Stimulated activated CD8-positive, alpha-beta memory T cell treated with anti-CD3 and anti-CD28 coated beads, Interleukin-2, amount 100 ng/mL, for 1 hour (primary cell): ENCODE measurements around the gene EZH2.

ENCODE experiments used
- DNase-seq, 2 donors: peaks; one replicate each; pipeline ENCODE4 v3.0.0-alpha.2; 2020; ENCODE audit warnings: low read depth in 2 of 2

Gene EZH2

DNA sequence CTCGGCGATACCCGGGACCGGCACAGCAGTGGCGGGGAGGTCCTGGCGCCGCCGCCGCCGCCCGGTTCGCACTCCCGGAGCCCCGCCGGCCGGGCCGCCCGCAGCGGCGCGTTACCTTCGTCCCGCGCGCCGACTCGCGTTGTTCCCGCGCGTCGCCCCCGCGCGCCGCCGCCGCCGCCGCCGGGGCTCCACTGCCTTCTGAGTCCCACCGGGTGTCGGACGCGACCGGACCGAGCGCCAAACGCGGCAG is at the start of gene EZH2:
TSS of gene EZH2 (minus strand) at position 243 of the 250 bp plus-strand sequence. CDS start 36,993 bp downstream, outside the sequence.
- DNase-seq = no peak

DNA sequence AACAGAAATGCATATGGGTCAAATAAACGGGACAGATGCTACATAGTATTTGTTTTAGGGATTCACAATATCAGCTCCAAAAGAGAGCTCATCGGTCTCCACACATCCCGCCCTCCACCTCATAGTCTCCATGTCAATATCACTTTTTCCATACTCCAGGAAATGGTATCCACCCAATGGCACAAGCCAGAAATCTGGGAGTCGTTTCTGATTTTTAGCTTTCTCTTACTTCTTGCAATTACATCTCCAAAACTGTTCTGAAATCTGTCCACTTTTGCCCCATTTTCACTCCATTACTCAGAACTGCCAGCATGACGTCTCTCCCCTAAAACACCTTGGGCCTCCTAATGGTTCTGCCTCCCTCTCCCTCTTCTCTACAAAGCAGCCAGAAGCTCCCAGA is 47.4 kb upstream of the EZH2 start:
- DNase-seq = no peak

DNA sequence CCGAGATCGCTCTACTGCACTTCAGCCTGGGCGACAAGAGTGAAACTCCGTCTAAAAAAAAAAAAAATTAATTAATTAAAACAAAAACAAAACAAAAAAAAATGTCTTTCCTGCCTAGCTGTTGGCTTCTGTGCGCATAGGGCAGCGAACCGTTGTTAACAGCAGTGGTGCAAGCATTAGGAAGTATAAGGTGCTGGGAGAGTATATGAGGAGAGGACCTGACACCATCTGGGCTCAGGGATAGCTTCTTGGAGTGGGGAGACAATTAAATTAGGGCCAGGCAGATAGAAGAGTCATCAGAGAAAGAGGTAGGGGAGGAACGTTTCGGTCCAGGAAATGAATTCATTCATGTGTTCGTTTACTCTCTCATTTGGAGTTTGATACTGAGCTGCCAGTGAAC is 46.2 kb upstream of the EZH2 start:
- no peak for DNase-seq

DNA sequence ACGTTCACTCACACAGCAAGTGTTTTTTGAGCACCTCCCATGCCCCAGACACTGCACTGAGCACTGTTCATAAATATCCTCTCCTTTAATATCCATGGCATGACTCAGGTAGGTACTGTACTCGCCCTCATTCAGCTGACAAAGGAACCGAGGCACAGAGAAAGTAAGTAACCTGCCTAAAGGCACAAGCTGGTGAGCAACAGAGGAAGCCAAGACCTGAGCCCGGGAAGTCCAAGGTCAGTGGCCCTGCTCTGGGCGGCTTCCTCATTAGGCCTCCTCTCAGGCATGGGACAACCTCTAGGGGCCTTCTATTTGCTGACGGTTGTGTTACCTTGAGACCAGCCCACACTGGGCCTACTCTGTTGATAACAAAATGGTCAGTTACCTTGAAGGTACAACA is 45.1 kb upstream of the EZH2 start:
- DNase-seq = no peak

DNA sequence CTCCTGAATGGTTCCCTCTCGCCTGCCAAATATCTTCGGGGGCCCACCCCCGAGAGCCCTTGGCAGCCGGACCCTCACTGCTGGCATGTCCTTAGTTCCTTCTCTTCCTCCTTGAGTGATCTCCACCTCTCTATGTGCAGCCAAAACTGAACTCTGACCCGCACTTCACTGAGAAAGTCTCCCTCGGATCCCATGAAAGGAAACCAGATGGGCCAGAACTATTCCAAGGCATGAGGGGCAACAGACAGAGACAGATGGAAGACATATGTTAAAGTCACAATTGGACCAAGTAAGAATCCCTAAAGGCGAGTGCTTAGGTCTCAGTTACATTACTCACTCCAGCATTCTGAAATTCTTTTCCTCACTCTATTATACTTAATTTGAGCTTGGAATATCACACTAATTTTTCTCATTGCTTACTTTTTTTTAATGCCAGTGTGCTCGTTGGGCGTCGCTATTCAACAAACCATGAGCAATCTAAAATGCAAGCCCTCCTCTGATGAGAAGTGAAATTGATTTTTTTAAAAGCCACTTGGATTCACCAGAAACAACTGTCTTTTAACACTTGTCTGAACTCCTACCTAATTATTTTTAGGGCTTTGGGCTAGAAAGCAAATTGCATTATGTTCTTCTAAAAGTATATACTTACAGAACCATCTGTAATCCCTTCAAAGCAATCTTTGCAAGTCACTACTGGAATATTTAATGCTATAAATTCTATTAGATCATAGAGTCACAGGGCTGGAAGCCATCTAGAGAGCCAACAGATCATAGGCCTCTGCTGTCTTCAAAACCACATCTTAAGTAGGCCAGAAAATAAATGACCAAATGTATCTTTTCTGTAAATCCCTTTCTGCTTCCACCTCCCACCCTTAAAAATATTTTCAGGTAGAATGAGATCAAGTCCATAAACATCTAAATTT is 43.3 kb upstream of the EZH2 start:
- no peak for DNase-seq

DNA sequence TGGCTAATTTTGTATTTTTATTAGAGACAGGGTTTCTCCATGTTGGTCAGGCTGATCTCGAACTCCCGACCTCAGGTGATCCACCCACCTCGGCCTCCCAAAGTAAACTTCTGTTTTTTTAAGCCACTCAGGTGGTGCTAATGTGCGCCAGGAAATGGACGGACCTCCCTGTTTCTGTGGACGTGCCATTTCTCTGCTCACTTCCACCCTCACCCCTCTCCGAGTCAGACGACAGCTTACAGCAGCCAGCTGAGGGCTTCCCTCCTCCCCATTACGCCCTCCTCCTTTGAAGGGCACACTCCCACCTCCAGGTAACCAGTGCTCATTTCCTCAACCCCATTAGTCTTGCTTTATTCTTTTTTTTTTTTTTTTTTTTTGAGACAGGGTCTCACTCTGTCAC is 41.7 kb upstream of the EZH2 start:
- DNase-seq = no peak

DNA sequence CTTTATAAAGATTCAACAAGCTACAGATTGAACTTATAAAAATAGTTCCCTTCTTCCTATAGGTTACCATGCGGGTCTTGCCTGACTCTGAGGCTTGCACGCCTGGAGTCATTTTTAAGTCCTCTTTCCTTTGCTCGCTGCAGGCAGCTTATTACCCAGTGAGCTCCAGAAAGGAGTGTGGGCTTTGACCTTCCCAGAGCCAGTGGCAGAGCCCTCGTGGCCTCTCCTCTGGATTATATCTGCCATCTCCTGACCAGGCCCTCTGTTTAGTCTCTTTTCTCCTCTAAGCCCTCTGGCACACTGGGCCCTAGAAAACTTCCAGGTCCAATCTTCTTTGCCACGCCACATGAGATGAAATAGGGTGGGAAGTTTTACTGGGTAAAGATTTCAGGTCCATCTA is 39.9 kb upstream of the EZH2 start:
- DNase-seq = no peak

DNA sequence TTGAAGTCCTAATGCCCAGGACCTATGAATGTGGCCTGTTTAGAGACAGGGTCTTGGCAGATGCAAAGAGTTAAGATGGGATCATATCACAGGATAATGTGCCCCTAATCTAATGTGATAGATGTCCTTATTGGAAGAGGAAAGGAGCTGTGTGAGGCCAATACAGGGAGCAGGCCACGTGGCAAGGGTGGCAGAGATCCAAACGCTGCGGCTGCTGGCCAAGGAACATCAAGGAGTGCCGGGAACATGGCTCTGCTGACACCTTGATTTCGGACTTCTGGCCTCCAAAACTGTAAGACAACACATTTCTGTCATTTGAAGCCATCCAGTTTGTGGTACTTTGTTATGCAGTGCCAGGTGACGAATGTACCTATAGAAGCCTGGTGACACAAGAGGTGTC is 37.7 kb upstream of the EZH2 start:
- no peak for DNase-seq

DNA sequence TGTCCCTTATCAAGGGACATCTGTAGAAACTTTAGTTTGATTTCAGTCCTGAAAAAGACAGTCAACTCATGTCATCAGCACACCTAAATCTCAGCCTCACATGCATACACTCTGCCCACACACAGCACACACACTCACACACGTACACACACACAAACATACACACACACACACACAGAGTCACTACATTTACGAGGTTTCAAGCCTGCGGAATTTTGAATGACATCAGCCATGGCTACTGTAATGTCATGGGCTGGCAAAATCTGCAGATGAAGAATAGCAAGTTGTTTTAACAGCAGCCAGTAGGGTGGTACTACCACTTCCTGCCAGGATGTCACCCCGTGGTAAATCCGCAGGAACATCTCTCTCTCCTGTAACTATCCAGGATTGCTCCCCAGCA is 37.1 kb upstream of the EZH2 start:
- no peak for DNase-seq

DNA sequence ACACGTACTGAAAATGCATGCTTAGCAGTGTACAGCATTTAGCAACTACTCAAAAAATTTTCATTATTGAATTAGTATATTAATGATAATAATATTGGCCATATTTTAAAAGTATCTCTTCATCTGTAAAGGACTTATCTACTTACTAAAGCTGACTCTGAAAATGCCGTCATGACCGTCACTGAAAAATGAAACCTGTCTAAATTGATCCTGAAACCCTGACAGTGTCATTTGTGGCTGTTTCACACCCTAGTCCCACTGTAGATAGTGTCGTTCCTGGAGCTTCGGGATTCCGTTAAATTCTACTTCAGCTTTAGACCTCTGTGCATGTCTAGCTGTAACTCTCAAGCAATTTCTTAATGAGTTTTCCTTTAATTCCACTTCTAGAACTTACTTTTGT is 35.8 kb upstream of the EZH2 start:
- DNase-seq = no peak

DNA sequence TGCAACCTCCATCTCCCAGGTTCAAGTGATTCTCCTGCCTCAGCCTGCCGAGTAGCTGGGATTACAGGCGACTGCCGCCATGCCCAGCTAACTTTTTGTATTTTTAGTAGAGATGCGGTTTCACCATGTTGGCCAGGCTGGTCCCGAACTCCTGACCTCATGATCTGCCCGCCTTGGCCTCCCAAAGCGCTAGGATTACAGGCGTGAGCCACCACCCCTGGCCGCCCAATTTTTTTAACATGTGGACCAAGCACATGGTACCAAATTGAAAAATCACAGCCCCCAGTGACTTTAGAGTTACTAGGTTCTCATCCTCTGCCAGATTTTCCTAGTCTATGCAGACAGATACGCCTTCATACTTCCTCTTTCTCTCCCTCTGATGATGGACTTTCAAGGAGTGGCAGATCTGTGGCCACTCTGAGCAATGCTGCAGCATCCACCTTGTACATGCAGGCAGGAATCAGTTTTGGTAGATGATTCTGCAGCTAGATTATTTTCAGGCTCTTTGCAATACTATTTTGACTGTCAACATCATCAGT is 34.0 kb upstream of the EZH2 start:
- no peak for DNase-seq

DNA sequence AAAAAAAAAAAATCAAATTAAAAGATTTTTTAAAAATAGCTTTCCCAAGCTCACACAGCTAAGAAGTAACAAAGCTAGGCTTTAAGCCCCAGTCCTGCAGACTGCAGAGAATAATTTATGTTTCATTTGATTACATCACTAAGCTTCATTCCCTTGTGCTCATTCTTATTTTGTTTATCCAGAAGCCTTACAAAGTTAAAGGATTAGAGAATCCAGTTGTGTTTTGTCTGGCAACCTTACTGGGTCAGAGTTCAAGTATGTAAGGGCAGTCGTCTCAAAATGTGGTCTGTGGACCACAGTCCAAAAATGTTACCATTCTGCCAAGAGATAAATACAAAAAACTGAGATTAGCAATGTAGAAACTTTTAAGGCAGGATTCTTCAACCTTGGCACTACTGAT is 32.1 kb upstream of the EZH2 start:
- no peak for DNase-seq

DNA sequence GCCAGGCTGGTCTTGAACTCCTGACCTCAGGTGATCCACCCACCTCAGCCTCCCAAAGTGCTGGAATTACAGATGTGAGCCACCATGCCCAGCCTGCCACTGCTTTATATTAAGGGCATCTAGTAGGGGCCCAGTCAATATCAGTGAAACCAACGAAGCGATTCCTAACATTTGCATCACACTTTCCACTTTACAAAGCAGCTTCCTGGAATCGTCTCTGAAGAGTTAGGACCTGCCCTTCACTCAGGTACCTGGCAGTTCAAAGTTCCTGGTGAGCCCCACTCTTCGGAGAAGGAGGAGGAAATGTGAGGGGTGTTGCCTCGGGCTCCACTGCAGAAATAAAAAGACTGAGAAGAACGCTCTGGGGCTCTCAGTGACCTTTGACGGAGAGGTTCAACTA is 31.1 kb upstream of the EZH2 start:
- no peak for DNase-seq

DNA sequence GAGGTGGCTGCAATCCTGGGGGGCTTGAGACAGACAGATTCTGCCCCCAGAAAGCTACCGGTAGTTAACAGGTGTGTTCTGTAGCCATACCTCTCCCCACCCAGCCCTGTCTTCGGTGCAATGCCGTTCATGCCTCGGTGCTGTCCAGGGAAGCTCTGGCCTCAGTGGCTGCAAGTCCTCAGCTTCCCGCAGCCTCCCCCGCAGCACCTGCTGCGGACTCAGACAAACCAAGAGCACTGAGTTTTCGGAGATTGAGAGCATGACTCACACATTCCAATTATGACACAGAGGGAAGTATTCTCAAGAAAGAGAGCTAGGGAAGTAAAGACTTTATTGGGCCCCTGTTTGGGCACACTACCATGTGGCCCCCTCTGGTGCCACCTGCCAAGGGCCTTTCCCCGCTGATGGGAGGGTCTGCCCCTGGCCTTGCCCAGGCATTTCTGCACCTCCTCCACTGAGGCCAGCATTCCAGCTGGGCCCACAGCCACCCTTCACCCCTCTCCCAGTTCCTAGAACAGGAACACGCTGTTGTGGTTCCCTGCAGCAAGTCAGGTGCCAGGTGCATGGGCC is 30.2 kb upstream of the EZH2 start:
- DNase-seq = no peak

DNA sequence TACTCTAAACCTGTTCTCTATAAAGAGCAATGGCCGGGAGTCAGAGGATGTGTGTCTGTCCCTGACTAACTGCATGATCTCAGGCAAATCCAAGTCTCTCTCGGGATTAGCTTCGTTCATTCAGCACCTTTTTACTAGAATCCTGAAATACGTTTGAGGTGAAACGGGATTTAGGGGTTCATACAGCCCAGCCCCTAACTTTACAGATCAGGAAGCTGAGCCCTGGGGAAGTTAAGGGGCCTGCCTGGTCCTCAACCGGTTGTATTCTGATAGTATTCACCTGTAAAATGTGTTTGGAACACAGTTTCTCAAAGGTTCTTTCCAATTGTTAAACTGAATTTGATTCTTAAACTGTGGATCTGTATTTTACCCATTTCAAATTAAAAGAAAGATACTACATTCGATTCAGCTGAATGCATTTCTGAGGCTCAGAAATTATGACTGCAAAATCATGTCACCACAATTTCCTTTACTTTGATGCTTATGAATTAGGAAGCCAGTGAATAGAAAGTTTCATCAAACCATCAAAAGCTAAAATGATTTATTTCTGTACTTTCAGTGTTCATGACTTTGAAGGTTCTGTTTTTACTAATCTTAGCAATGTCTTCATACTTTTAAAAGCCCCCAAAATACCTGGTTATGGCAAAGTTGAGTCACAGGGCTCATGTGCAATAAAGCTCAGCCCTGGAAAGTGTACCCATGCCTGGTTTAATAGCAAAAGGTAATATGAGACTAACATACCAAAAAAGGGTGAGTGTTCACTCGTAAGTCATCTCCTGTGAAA is 28.9 kb upstream of the EZH2 start:
- DNase-seq = peak in 1 of 2 donors; percentile 7

DNA sequence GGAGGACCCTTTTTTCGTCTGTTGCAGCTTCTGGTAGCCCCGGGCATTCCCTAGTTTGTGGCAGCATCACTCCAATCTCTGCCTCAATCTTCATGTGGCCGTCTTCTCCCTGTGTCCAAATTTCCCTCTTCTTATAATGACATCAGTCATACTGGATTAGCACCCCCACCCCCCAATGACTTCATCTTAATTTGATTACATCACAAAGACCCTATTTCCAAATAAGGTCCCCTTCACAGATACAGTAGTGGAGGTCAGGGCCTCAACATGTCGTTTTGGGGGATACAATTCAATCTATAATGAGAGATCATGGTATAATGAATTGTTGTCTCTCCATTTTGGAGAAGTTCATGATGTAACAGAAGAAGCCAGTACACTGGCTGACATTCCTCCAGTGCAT is 28.1 kb upstream of the EZH2 start:
- DNase-seq = no peak

DNA sequence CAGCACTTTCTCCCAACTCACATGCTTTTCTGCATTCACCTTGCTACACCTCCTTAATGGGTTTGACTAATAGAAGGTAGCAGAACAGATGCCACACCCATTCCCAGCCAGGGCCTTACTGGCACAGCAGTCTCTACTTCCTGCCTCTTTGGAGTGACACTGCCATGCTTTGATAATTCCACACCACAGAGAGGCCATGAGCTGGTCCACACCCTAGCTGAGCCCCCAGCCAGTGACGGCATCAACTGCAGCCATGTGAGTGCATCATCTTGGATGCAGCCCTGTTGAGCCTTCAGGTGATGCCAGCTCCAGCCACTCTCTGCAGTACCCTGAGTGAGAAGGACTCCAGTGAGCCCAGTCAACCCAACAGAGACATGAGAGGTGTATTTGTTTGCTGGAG is 27.5 kb upstream of the EZH2 start:
- no peak for DNase-seq

DNA sequence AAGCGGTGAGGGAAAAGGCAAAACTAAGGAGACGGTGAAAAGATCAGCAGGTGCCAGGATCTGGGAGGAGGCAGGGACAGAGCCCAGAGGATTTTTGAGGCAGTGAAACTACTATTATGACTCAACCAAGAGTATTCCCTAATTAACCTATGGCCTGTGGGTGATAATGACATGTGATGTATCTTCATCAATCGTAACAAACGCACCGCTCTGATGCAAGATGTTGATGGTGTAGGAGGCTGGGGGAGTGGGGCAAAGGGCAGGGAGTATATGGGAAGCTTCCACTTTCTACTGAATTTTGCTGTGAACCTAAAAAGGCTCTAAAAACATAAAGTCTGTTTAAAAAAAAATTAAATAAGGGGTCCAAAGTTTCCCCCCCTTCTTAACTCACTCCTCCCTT is 25.5 kb upstream of the EZH2 start:
- DNase-seq = no peak

DNA sequence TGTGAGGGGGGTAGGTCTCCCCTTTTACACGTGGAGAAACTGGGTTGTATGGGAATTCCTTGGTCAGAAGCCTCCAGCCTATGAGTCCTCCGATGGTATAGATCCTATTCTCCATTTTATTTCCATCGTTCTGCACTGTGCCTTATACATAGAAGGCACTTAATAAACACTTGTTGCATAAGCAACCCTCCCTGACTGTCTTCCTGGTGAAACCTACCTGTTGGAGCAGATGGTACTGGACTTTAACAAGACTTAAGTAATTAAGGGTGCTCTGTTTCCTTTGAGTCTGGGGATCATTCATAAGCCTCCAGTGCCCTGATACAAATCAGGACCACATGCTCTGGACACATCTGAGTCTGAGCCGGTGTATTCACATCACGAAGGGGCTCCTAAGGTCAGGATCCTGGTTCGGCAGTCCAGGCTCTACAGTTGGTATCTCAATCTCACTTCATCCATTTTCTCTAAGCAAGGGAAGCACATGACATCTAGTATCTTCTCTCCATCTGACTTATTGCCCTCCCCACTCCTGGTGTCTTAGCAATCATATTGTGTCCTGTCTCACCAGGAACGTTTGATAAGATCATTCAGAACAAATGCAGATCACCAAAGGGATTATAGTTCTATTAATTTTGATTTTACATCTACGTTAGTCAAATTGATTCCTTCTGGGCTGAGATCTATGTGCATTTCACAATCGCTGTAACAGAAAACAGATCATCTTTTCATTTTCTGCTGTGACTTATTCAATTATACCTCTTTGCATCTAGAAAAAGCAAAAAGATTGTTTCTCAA is 22.8 kb upstream of the EZH2 start:
- no peak for DNase-seq

DNA sequence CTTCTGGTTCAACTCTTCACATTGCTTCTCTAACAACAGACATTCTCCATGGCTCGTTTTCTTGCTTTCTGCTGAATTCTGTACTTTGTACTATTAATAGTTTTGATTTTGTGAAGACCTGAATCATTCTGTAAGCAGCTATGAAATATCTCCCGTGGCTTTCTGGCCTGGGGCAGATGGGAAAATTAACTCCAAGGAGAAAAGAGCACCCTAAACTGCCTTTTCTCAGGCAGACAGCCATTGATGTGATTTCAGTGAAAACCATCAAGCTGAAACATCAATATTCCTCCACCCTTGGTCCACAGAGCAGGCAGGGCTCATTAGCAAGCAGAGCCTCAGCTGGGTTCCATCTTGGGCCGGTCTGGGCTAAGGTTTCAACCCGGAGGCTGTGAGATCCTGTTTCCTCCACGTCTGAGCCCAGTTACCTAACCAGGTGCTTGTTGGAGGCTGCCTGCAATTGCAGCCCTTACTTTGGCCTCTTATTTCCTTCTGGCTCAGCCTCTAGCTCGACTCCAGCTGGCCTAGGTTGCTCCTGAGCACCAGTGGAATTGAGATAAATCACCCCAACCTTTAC is 21.1 kb upstream of the EZH2 start:
- DNase-seq = no peak

DNA sequence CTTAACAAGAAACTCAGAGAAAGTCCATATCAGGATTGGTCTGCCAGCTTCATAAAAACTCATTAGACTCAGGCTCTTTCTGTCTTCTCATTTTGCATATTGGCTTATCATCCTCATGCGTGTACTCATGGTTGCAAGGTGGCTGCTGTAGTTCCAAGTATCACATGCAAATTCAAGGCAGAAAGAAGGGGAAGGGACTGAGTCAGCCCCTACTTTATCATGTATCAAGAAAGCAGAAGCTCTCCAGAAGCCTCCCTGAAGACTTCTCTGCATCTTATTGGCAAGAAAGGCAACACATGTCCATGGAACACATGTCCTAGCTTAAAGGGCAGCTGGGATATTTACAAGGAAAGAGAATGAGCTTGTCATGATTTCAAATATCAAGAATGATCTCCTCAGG is 19.4 kb upstream of the EZH2 start:
- DNase-seq = no peak

DNA sequence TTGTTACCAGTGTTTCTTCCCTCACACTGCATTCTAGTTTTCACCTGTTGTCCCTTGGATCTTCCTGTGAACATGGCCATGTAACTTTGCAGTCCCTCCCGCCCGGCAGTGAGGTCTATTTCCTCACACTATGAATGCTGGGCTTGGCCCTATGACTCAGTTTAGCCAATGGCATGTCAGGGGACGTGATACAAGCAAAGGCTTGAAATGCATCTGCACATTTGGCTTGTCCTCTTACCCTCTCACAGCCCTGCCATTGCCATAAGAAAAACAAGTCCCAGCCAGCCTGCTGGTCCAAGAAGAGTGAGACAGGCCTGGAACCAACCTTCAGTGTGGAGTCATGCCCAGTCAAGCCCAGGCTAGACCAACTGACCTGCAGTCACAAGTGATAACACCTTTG is 17.1 kb upstream of the EZH2 start:
- no peak for DNase-seq
